Glomerular visceral epithelial cell (primary cell): Measurements from ENCODE around the gene DIAPH2.

Source experiments
- DNase-seq: peaks from one replicate; pipeline ENCODE4 v3.0.0-alpha.2; 2016; ENCODE audit errors: extremely low spot score

The DIAPH2 gene

DNA sequence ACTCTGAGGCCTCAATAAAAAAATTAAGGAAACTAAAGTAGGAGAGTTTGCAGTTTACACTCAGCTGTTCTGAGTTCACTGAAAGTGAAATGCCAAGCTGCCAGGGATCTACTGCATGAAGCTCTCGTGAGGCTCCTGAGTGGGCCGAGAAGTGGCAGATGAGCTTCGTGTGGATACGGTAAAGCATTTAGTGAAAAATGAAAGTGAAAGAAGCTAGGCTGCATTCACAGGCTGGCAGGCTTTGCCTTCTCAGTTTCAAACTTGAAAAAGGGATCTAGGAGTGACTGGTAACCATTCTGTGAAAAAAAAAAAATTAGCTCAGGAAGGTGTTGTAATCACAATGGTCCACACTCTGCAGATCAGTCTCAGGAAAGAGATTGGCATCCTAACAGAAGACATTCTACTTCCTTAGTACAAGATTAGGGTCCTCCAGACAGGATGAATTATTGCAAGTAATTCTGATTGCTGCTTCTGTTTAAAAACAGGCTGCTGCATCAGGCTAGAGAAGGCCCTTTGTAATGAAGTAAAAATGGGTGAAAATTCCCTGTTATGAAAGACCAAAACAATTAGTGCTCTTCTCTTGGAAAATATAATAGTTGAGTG, 879.0 kb downstream of the DIAPH2 start:
- DNase-seq: peak; percentile 60

- no peak for DNase-seq
Observed at GRCh38 chrX:97564496-97564895, 879.9 kb downstream of the DIAPH2 start.

DNA sequence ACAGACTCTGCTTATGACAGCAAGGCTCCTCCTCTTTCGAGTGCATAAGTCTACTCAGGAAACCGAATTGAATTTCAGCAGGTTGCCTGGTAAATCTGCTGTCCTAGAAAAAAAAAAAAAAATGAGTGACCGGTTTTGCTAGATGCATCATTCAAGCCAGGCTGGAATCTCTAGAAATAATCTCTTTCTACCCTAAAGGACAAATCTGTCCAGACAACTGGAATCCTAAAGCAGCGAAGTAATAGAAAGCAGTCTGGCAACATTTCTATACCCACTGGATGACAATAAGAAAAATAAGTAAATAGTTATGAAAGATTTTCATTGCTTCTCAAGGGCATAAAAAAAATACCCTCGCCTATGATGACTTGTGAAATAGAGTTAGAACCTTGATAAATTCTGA, 902.5 kb downstream of the DIAPH2 start:
- DNase-seq: no peak

DNA sequence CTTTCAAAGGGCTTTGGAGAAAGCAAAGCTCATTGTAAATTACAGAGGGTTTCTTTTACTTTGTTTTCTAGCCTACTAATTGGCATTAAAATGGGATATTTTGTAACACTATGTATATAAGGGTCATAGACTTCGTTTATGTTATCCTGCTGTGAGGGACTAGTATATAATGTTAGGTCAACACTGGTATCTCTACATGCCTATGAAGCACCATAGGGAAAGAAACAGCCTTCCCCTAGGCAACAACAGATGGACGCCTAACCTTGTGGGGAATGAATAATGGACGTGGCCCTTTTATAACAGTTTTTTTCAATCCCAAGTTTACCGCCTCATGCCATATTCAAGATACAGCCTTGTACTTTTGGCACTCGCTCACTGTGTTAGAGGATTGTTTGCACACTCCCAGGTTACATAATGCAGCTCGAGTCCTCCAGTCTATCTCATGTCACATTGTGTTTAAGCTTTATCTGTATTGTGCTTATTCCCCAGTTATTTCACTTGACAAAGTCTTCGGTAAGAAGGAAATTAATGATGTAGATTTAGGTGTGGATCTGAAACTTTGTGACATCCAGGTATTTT, 910.1 kb downstream of the DIAPH2 start:
- no peak for DNase-seq

DNA sequence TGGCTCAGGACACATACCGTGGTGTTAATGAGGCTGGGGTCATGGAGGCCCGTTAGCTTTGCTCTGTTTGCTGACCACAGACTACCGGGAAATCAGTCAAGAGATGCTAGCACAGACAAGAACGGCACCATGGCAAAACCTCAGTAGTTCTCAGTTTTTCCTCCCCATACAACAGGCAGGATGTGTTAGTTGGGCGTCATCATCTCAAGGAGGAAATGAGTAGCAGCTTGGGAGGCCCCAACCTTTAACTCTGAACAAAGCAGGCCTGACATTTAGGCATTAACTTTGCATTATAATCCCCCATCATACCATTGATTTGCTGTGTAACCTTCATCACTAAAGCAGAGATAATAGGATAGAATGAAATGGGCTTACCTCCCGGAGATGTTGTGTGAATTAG, 913.3 kb downstream of the DIAPH2 start:
- no peak for DNase-seq

- no peak for DNase-seq
Observed at GRCh38 chrX:97602465-97603258, 918.0 kb downstream of the DIAPH2 start.

- no peak for DNase-seq
Observed at GRCh38 chrX:97605271-97605670, 920.6 kb downstream of the DIAPH2 start.

DNA sequence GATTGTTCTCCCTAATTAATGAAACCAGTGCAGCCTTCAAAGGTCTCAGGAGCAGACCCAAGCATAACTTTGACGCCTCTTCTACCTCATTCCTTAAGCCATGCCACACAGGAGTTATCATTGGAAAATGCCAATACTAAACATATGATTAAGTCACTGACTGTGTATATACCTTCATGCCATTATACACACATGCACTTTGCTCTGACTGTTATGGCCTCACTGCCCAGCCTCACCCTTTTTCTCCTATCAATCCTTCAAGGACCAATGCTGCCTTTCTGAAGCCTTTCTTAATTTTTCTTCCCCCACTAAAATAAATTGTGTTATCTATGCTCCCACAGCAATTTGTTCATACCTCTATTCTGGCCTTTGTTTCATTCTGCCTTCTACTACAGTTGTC, 924.7 kb downstream of the DIAPH2 start:
- DNase-seq: no peak

DNA sequence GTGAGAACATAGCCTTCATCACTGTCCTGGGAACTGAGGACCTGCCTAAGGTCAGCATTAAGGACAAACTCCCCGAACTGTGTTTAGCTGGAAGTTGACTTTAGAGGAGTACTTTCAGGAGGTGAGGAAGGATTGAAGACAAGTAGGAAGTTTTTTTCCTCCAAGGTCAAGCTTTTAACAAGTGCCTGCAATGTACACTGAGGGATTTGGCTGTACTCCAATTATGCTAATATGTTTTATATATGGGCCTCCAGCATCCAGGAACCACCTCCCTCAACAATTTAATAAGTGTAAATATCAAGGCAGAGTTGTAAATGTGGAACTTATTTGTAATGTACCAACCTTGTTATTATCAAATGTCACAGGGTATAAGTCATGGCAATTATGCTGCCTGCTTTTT, 925.3 kb downstream of the DIAPH2 start:
- DNase-seq: no peak

- peak; percentile 49 for DNase-seq
Observed at GRCh38 chrX:97616883-97617530, 932.4 kb downstream of the DIAPH2 start.

DNA sequence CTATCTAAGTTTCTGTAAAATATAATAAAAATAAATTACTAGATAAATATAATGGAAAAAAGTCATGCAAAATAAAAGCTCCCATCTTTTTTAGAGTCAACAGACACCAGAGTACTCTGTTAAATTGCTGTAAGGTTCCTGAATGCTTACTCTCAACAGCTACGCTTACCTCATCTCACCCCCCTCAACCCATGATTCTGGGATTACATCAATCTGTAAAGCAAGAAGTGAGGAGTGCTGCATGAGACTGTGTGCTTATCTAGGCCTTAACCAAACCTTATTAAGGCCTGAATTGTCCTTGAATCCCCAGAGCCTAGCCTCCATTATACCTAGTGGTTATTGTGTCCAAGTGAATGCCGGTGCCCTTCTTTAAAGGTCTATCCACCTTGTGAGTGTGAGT, 934.9 kb downstream of the DIAPH2 start:
- no peak for DNase-seq

DNA sequence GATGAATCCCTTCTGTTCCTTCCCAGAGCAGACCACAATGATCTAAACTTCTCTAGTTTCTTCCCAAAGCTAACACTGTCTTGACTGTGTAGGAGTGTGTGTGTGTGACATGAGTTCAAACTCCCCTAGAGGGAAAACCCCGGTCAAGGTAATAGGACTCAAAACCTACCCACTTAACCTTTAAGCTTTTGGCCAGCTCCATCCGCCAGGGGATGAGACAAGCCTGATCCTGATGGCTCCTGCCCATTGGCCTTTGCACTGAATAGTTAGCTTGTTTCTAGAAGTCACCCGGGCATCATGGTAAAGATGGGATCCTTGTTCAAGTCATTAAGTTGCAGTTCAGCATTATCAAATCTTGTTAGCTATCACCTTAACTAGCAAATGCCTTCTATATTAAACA, 937.5 kb downstream of the DIAPH2 start:
- no peak for DNase-seq

- no peak for DNase-seq
Observed at GRCh38 chrX:97628326-97628725, 943.7 kb downstream of the DIAPH2 start.

DNA sequence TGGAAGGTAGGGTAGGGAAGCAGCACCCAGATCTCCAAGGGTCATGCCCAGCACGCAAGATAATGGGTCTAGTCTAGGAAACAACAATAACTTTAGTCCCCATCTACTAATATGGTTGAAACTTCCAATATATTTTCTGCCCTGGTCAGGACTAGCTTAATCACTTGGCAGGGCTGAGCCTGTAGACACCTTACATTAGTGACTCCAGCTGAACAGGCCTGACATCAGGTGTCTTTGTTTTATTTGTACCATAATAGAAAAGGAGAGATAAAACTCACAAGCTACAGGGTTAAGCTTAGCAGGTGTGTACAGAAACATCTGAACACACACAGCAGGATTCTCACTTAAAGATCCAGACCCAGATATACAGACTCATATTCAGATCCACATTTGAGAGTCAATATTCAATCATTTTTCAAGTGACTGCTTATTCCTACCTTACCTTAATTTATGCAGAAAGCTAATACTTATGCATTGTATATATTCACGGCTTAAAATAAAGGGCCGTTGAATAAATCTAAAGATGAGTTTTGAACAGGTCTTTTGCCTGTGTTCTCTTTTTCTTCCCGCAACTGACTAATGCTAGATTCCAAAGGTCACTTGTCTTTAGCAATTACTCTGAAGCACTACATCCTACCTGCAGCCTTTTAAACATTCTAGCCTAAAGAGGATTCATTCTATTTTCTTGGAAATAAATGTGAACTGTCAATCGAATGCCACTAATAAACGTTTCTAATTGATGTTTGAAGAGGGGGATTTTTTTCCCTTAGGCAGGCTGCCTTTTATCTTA, 944.4 kb downstream of the DIAPH2 start:
- DNase-seq: no peak

DNA sequence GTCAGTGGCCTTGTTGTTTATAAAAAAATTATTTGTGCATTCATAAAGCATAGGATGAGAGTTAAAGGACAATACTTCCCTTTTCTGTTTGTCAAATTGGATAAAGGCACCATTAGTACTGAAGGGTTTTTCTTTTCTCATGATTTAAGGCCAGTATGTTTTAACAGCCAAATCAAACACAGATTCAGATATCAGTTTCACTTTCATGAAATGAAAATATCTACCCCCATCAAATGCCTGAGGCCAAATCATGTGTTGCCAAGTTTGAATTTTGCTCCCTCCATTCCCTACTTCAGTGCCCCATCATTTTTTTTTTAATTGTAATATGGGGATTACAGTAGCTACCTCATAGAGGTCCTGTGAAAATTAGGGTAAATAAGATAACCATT, 944.9 kb downstream of the DIAPH2 start:
- no peak for DNase-seq

- DNase-seq: no peak
Observed at GRCh38 chrX:97633798-97634197, 949.2 kb downstream of the DIAPH2 start.

DNA sequence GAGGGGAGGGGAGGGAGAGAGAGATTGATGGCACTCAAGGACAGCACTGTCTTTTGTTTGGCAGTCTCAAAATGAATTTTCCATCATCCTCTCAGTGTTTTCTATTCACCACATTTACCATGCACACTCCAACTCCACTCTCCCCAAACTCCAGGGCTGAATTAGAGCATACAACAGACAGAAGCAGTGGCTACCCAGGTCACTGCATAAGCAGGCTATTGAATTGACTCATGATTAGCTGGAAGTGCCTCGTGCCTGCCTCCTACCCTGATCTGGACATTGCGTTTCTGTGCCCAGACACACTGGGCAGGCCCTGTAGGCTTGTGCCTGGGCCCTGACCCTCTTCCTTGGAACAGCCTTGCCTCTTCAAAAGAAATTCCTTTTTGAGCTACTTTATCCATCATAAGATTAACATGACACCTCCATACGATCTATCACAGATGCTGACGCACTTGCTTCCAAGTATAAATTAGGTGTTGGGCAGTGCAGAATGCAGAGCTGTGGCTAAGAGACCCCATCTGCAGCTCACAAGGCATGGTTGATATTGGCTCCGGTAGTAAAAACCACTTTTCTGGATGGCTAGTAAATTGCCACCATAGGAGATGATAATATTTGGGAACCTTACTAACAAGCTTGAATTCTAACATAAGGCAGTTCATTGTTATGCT, 952.0 kb downstream of the DIAPH2 start:
- DNase-seq: no peak

DNA sequence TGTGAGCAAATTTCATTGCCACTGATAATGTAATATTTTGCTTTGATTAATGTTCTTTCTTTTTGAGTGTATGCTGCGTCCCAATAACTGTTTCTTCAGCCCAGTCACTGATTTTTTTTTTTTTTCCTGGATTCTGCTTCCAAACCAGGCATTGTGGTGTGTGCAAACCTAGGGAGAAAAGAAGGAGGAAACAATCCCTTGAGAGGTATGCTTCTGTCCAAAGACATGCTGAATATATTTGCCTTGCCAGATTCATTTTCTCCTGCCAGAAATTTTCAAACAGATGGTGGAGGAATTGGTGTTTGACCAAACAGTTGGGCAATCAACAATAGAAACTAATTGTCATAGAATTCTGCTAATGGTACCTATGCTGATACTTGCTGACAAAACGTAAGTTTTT, 952.6 kb downstream of the DIAPH2 start:
- no peak for DNase-seq

DNA sequence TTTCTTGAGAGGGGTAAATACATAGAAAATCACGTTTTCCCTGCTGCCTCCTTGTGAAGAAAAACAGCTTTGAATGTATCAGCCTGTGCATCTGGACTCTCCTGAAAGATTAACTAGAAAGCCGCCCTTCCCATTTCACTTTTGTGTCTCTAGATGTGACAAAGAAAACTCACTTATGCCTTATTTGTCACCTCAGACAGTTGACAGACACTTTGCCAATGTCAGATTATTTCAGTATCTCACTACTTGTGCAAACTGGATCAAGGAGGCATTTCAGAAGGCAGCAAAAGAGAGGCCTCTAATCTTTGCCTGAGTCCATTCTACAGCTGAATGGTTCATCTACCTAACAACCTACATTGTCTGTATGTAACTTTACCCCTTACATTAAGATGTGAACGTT, 954.0 kb downstream of the DIAPH2 start:
- no peak for DNase-seq

DNA sequence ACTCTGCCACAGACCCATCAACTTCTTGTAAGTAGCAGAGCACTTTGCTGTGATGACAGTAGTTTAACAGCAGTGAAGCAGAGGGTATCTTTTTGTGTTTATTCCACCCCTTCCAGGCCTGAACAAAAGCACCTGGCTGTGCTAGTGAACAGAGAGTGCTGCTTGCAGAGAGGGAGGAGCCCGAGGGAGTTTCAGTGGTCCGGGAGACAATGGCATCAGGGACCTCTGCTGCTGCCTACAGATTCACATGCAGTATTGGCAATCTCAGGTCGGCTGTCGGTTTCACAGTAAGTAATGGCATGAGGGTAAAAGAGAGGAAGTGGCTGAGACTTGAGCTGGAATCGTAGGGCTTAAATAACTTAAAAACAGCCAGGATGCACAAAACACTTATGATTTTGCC, 954.9 kb downstream of the DIAPH2 start:
- no peak for DNase-seq
